ENCODE results near the gene AGER.
A peak's percentile ranks its signal among the peaks of the same experiment; 100 is the strongest.

DNA sequence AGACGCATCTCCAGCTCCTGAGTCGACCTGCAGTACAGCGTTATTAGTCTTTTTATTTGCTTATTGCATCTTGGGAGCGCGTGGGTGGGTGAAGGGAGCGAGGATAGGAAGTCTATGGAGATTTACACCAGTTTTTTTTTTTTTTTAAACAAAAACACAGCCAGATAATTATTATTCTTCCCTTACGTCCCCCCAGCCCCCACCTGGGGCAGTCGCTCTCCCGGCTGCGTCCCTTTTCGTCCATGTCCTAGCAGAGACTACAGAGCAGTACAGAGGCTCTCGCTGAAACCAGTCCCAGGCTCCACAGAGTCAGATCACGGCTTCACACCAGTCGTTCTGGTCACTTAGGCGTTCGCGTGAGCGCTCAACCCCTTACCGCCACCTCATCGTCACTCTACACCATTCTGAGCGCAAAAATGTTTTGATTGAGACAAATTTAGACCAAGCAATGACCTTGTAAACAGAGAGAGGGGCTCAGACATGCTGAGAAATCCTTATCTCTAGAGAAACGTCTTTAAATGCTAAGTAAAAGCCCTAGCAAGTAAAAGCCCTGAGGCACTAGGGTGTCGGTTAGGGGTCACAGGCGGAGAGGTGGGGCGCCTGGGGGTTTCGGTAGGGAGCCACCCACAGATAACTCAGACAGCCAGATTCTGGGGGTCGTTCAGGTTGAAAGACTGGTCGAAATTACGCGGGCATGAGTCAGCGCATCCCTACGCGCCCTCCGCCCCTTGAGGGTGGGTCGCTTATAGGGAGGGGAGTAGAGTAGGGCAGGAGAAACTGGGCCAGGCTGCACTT lies 31.1 kb downstream of the AGER start:
- TF ChIP-seq, protein P1, sequence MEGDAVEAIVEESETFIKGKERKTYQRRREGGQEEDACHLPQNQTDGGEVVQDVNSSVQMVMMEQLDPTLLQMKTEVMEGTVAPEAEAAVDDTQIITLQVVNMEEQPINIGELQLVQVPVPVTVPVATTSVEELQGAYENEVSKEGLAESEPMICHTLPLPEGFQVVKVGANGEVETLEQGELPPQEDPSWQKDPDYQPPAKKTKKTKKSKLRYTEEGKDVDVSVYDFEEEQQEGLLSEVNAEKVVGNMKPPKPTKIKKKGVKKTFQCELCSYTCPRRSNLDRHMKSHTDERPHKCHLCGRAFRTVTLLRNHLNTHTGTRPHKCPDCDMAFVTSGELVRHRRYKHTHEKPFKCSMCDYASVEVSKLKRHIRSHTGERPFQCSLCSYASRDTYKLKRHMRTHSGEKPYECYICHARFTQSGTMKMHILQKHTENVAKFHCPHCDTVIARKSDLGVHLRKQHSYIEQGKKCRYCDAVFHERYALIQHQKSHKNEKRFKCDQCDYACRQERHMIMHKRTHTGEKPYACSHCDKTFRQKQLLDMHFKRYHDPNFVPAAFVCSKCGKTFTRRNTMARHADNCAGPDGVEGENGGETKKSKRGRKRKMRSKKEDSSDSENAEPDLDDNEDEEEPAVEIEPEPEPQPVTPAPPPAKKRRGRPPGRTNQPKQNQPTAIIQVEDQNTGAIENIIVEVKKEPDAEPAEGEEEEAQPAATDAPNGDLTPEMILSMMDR (IDR thresholded peaks at IDR 0.05 in 2 of 3, conservative IDR thresholded peaks at IDR 0.05 in 1 of 3; ENCODE audit: insufficient read depth in 2 of 3, low read depth in 1 of 3, low read length in 3 of 3), result no peak
- no peak for TF ChIP-seq ZFP36 (IDR thresholded peaks at IDR 0.05; ENCODE audit: low read depth, low read length, partially characterized antibody)
- TF ChIP-seq RBM17 (IDR thresholded peaks at IDR 0.05; ENCODE audit: borderline replicate concordance, low read depth, low read length), result no peak
- TF ChIP-seq, protein P2, sequence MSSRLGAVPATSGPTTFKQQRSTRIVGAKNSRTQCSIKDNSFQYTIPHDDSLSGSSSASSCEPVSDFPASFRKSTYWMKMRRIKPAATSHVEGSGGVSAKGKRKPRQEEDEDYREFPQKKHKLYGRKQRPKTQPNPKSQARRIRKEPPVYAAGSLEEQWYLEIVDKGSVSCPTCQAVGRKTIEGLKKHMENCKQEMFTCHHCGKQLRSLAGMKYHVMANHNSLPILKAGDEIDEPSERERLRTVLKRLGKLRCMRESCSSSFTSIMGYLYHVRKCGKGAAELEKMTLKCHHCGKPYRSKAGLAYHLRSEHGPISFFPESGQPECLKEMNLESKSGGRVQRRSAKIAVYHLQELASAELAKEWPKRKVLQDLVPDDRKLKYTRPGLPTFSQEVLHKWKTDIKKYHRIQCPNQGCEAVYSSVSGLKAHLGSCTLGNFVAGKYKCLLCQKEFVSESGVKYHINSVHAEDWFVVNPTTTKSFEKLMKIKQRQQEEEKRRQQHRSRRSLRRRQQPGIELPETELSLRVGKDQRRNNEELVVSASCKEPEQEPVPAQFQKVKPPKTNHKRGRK (tag; IDR thresholded peaks at IDR 0.05), result peak; percentile 34; the same call in 1 of the 2 replicates
- TF ChIP-seq ZFX (CRISPR knock-in tag; IDR thresholded peaks at IDR 0.05), result no peak
- TF ChIP-seq, protein P3, sequence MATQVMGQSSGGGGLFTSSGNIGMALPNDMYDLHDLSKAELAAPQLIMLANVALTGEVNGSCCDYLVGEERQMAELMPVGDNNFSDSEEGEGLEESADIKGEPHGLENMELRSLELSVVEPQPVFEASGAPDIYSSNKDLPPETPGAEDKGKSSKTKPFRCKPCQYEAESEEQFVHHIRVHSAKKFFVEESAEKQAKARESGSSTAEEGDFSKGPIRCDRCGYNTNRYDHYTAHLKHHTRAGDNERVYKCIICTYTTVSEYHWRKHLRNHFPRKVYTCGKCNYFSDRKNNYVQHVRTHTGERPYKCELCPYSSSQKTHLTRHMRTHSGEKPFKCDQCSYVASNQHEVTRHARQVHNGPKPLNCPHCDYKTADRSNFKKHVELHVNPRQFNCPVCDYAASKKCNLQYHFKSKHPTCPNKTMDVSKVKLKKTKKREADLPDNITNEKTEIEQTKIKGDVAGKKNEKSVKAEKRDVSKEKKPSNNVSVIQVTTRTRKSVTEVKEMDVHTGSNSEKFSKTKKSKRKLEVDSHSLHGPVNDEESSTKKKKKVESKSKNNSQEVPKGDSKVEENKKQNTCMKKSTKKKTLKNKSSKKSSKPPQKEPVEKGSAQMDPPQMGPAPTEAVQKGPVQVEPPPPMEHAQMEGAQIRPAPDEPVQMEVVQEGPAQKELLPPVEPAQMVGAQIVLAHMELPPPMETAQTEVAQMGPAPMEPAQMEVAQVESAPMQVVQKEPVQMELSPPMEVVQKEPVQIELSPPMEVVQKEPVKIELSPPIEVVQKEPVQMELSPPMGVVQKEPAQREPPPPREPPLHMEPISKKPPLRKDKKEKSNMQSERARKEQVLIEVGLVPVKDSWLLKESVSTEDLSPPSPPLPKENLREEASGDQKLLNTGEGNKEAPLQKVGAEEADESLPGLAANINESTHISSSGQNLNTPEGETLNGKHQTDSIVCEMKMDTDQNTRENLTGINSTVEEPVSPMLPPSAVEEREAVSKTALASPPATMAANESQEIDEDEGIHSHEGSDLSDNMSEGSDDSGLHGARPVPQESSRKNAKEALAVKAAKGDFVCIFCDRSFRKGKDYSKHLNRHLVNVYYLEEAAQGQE (IDR thresholded peaks at IDR 0.05; ENCODE audit: borderline replicate concordance), result no peak
- TF ChIP-seq, protein P3 (CRISPR knock-in tag; IDR thresholded peaks at IDR 0.05; ENCODE audit: low read depth), result no peak
- TF ChIP-seq ZNF766 (CRISPR knock-in tag; conservative IDR thresholded peaks at IDR 0.05), result no peak
- no peak for TF ChIP-seq ARID2 (IDR thresholded peaks at IDR 0.05)
- TF ChIP-seq, protein P4, sequence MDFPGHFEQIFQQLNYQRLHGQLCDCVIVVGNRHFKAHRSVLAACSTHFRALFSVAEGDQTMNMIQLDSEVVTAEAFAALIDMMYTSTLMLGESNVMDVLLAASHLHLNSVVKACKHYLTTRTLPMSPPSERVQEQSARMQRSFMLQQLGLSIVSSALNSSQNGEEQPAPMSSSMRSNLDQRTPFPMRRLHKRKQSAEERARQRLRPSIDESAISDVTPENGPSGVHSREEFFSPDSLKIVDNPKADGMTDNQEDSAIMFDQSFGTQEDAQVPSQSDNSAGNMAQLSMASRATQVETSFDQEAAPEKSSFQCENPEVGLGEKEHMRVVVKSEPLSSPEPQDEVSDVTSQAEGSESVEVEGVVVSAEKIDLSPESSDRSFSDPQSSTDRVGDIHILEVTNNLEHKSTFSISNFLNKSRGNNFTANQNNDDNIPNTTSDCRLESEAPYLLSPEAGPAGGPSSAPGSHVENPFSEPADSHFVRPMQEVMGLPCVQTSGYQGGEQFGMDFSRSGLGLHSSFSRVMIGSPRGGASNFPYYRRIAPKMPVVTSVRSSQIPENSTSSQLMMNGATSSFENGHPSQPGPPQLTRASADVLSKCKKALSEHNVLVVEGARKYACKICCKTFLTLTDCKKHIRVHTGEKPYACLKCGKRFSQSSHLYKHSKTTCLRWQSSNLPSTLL (IDR thresholded peaks at IDR 0.05), result no peak
- TF ChIP-seq BRD9 (IDR thresholded peaks at IDR 0.05; ENCODE audit: low read depth, partially characterized antibody), result no peak
